LoVo (cell line): ENCODE results near the gene SLC12A7.
"Not testable (repeated sequence)": the region's sequence is repeated elsewhere in the genome, so short reads cannot be mapped to it uniquely, and the experiment has no call there.

Experiments used
- DNase-seq: peaks from one replicate; pipeline ENCODE4 v3.0.0-alpha.2; 2016; ENCODE audit warnings: low spot score

The SLC12A7 gene

GRCh38 chr5:1095990-1096363, 15.9 kb downstream of the SLC12A7 start:
- DNase-seq = no peak

GRCh38 chr5:1095302-1095989, 16.4 kb downstream of the SLC12A7 start:
- DNase-seq = no peak

- DNase-seq = no peak
These were observed 17.1 kb downstream of the SLC12A7 start for GRCh38 chr5:1094670-1095190.

- no peak for DNase-seq
These were observed 18.5 kb downstream of the SLC12A7 start for GRCh38 chr5:1093361-1093760.

- DNase-seq = no peak
These were observed 19.7 kb downstream of the SLC12A7 start for GRCh38 chr5:1092122-1092521.

GRCh38 chr5:1091632-1092031, 20.2 kb downstream of the SLC12A7 start:
- DNase-seq = no peak

GRCh38 chr5:1090538-1090937, 21.3 kb downstream of the SLC12A7 start:
- DNase-seq = no peak

- no peak for DNase-seq
These were observed 22.2 kb downstream of the SLC12A7 start for GRCh38 chr5:1089621-1090040.

GRCh38 chr5:1089146-1089545, 22.7 kb downstream of the SLC12A7 start:
- no peak for DNase-seq

- no peak for DNase-seq
These were observed 23.1 kb downstream of the SLC12A7 start for GRCh38 chr5:1088726-1089125.

GRCh38 chr5:1088031-1088430, 23.8 kb downstream of the SLC12A7 start:
- no peak for DNase-seq

GRCh38 chr5:1087428-1087827, 24.4 kb downstream of the SLC12A7 start:
- DNase-seq = no peak

GRCh38 chr5:1086871-1087270, 25.0 kb downstream of the SLC12A7 start:
- no peak for DNase-seq

- no peak for DNase-seq
These were observed 25.7 kb downstream of the SLC12A7 start for GRCh38 chr5:1086137-1086536.

GRCh38 chr5:1085391-1085790, 26.5 kb downstream of the SLC12A7 start:
- no peak for DNase-seq

- DNase-seq = no peak
These were observed 27.8 kb downstream of the SLC12A7 start for GRCh38 chr5:1083823-1084605.

GRCh38 chr5:1083026-1083425, 28.8 kb downstream of the SLC12A7 start:
- not testable (repeated sequence) for DNase-seq

GRCh38 chr5:1081519-1081918, 30.3 kb downstream of the SLC12A7 start:
- no peak for DNase-seq

GRCh38 chr5:1080432-1080831, 31.4 kb downstream of the SLC12A7 start:
- no peak for DNase-seq

- no peak for DNase-seq
These were observed 31.9 kb downstream of the SLC12A7 start for GRCh38 chr5:1079961-1080360.

GRCh38 chr5:1079486-1079885, 32.4 kb downstream of the SLC12A7 start:
- no peak for DNase-seq

GRCh38 chr5:1078851-1079250, 33.0 kb downstream of the SLC12A7 start:
- DNase-seq = no peak

- no peak for DNase-seq
These were observed 33.7 kb downstream of the SLC12A7 start for GRCh38 chr5:1078206-1078605.
